Stimulated activated CD8-positive, alpha-beta memory T cell treated with anti-CD3 and anti-CD28 coated beads, Interleukin-12 subunit alpha, Interleukin-12 subunit beta, amount 100 ng/mL, for 1 hour (primary cell): ENCODE data around the gene TPD52L2.

Experiments used
- DNase-seq: peaks from one replicate; pipeline ENCODE4 v3.0.0-alpha.2; 2020; ENCODE audit warnings: low read depth

TPD52L2 gene

DNA sequence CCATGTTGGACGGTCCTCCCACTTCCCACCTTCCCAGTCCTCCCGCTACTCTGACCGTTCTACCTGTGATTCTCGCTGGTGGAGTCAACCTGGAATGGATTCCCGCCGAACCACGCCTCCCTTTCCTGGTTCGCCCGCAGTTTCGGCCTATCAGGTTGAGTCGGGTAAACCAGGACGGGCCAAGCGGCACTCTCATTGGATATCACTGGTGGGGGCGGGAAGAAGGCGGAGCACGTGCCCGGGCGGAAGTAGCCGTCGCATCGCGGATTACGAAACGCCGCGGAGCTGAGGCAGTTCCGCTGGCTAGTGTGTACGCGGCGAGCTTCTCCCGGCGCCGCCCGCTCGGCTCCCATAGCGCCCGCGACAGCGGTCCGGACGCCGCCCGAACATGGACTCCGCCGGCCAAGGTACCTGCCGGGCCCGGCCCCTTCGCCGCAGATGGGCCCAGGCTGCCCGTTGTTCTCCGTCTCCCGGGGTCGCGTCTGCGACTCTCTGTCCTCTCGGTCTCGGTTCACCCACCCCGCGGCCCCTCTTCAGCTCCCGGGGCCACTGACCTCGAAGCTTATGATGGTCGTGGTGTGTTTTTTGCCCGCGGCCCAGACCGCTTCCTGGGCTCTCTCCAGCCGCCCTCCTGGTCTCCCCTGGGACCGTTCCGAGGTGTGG lies at the start of gene TPD52L2:
Gene TPD52L2, plus strand, starts transcription at position 293 of the 663 bp plus-strand sequence. Its CDS starts 96 bp downstream, at position 389.
- DNase-seq = peak; percentile 97

DNA sequence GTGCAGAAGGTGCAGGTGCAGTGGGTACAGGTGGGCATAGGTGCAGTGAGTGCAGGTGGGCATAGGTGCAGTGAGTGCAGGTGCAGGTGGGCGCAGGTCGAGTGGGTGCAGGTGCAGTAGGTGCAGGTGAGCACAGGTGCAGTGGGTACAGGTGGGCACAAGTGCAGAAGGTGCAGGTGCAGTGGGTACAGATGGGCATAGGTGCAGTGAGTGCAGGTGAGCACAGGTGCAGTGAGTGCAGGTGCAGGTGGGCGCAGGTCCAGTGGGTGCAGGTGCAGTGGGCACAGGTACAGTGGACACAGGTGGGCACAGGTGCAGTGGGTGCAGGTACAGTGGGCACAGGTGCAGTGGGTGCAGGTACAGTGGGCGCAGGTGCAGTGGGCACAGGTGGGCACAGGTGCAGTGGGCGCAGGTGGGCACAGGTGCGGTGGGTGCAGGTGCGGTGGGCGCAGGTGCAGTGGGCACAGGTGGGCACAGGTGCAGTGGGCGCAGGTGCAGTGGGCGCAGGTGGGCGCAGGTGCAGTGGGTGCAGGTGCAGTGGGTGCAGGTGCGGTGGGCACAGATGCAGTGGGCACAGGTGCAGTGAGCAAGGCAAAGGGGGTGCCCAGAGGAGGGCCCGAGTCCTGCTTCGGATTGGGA lies 49.3 kb upstream of the TPD52L2 start:
- DNase-seq = no peak

DNA sequence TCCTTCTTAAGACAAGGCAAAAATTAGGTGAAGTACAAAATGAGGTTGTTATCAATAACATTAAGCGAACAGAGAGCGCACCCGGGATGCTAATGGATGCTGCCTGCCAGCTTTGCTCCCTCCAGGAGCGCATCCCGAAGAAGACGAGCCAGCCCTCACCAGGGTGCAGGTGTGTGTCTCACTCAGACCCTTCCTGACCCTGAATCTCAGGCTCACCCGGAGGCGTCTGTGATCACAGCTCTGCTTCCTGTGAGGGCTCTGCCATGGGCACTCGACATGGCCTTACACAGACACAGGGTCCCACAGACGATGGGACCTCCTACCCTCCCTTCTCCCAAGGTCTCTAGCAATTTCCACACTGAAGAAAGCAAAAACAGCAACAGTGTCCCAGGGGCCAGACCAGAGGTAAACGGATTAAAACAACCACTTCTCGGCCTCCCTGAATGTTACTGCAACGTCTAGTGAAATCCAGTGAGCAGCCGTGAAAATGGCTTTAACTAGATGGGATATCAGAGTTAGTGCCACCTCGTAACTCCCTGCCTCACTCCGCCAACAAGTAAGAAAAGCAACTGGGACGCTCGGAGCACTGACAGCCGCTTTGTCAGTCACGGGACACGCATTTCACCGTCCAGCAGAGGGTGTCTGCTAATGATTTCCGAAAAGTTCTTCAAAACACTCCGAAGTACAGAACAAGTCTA lies 45.7 kb upstream of the TPD52L2 start:
- no peak for DNase-seq

DNA sequence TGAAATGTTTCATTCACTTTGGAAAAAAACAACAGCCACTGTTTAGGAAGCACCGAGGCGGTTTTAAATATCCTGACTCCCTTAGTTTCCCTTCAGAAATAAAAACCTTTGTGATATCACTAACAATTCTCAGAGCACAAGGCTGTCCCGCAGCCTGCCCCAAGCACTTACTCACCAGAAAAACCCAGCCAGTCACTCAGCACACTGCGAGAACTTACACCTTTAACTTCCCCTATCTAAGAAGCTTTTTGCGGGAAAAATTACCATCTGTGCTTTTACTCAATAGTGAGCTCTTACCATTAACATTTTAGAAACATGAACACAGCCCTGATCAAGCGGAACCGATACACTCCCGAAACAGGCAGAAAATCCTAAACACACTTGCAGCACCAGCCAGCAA lies 43.3 kb upstream of the TPD52L2 start:
- no peak for DNase-seq

DNA sequence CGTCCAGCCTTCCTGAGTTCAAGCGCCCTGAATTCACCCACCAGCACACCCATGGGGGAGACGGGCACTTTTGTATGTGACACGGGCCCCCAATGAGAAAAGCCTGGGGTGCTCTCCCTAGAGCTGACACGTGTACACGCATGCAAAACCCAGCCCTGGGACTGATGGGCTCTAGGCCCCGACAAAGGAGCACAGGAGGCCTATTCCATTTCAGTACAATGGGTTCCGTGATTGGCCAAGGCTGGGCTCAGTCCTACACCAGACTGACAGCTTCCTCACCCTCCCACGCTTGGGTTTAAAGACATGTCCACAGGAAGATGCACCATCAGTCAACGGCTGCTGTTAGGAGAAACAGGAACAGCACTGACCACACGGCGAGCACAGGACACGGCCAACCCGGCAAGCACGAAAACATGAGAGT lies 42.8 kb upstream of the TPD52L2 start:
- no peak for DNase-seq

DNA sequence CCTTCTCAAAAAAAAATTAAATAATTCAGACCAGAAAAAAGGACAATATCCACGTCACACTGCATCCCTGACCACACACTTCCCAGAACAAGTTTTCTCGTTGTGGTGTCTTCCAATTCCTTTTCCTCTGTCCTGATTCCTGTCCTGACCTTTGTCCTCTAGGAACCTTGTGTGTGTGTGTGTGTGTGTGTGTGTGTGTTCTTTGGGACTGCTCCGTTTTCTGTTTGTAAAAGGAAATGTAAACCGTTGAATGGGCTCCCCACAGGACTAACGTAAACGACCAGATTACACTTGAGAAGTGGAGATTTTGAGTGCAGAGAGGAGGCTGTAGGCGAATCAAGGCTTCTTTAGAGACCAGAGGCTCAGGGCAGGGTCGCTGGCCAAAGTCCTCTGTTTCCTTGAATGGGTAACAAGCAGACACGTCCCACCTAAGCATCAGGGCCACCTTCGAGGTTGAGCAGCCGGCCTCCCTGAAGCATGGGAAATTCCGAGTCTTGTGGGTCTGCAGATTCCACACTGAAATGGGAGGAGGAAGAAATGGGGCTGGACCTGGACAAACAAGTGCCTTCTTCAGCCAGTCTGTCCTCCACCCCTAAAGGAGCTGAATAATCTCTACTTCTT lies 41.3 kb upstream of the TPD52L2 start:
- DNase-seq = no peak

DNA sequence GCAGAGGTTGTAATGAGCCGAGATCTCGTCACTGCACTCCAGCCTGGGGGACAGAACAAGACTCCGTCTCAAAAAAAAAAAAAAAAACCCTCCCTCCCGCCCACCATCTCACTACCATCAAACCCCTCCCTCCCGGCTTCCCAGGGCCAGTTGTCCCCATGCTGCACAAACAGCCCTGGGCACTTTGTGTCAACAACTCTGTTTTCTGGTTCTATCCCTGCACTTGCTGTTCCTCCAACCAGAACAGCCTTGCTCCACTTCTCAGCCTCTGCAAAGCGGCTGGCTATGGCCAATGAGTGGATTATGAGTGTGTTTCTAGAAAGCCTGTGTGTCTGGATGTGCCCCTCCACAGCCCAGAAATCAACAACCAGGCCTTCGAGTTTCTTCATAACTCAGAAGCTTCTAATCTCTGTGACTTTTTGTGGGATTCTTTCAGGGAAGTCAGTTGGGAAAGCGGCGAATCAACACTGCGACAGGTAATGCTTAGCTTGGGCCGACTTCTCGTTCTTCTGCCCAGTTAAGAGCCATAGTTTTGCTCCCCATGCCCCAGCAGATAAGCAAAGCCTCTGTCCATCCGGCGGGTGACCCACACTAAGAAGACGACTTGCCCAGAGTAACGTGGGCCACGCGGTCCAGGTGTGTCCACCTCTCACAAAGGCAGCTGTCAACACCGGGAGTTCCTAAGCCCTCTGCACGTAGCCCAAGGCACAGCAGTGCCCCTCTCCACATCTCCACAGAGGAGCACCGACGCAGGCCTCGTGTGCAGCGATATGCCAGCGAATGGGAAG lies 39.5 kb upstream of the TPD52L2 start:
- no peak for DNase-seq

DNA sequence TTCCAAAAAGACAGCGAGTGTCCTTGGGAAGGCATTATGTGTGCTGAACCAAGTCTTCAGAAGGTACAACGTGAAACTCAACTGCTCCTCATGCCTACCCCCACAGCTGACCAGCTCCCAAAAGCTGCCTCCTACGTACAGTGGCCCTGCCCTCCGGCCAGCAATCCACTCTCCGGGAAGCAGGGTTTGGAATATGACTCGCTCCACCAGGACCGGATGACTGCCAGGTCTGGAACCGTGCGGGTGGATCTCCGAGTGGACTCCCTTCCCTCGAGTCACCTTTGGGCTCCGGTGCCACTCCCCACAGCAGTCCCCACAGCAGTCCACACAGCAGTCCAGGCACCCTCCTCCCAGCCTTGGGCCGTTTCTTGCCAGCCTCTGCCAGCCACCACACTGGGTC lies 38.3 kb upstream of the TPD52L2 start:
- DNase-seq = no peak

DNA sequence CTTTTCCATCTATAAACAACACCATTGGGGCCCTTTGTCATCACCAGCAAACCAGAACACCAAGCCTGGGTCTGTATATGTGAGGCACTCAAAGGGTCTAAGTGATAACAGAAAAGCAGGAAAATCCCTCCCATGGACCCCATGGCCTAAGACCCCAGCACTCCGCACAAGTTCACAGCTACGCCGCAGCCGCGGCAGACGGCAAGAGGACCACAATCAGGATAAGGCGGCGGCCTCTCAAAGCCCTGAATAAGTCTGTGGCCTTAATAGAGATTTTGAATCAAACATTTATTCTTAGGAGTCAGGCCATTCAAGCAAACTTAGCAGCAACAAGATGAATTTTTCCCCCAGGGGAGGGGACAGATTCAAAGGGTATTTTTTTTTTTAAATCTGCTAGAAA lies 36.9 kb upstream of the TPD52L2 start:
- DNase-seq = no peak

DNA sequence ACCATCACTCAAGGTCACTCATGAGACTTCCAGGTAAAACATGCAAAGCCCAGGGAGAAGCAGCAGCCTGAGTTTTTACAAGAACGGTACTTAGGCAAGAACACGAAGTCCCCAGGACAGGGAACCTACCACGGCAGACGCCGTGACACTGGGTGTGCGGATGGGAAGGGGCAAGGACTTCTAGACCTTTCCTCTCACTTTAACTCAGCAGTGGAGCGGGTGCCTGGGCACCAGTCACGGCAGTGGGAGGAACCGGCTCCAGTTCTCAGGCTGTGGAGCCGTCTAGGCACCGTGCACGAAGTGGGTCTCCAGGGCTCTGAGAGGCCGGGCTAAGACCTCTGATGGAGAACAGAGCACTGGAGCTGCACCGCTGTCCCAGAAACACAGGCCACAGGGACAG lies 36.5 kb upstream of the TPD52L2 start:
- no peak for DNase-seq

DNA sequence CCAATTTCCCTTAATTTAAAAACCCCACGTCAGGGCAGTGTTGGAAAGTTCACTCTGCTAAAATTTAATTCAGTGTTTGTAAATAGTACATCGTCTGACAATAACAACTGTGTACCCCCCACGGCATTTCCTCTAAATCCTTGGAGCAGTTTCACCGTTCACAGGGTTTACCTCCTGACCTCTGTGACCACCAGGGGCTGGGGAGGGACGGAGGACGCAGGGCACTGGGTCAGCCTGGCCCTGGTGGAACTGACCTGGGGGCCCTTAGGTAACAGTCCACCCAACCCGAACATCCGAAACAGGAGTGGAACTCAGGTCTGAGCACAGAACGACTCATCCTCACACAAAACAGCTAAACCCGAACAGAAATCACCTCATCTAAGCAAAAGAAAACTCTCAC lies 36.1 kb upstream of the TPD52L2 start:
- no peak for DNase-seq

DNA sequence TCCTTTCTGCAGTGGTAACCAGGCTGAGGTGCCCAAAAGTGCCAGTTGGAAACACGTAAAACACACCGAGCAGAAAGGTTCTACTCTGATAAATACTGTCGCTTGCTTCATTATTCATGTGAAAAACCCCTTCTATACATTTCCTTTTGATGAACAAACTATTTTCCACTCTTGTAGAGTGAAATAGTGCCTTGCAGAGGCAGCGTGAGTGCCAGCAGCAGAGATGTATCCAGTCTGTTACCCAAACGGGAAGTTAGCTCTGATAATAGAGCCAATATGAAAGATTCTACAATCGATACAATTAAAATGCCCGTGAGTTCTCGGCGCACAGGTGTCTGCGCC lies 35.5 kb upstream of the TPD52L2 start:
- DNase-seq = no peak

DNA sequence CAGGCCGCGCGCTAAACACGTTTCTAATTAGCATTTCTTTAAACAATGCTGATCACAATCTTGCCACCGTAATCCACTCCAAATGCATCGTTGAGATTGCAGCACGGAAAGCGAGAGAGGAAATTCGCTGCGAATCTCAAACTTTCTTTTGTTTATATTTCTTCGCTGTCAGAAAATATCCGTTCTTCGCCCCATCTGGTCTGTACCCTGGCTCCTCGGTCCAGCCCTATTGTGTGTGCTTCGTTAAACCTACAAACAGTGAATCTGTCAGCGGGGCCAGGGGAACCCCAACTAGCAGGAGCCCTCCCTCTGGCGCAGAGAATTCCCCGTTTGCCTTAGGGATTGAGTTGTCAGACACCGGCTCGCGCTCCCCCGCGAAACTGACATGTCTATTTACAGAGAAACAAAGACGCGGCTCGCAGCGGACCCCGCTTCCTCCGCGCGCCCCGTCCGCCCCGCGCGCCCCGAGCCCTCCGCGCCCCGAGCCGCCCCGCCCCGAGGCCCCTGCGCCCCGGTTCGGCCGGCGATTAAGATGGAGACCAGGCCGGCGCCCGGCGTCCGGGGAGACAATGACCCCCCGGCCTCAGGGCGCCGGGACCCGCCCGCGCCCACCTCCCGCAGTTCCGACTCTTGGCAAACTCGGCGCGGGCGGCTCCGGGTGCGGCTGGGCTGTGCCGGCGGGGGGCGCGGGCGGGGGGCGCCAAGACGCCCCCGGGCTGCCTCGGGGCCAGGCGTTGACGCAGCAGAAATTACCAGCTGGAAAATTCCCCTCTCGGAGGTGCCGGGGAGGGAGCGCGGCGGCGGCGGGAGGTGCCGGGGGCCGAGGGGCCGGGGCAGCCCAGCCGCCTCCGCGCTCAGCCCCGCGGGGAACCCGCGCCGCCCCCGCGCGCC lies 34.9 kb upstream of the TPD52L2 start:
- no peak for DNase-seq

DNA sequence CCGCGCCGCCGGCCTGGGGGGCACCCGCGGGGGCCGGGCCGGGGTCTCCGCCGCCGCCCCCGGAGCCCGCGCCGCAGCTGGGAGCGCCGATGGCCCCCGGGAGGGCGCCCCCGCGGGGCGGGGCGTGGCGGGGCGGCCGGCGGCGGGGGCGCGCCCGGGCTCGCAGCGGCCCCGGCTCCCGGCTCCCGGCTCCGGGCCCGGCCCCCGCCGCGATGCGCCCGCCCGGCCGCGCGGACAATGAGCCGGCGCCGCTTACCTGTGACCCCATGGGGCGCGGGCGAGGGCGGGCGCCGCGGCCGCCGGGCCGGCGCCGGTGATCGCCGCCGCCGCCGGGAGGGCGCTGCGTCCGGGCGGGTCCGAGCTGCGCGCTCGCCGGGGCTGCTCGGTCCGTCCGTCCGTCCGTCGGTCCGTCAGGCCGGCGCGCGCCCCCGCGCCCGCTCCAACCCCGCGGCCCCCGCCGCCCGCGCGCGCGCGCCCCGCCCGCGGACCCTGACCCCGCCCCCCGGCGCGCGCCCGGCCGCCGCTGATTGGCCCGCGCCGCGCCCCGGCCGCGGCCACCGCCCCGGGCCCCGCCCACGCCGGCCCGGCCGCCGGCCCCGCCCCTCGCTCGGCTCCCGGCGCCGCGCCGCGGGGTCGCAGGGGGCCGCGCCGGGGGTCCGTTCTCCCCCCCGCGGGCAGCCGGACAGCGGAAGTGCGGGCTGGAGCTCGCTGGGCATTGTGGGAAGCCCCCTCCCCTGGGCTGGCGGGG lies 34.1 kb upstream of the TPD52L2 start, which contains the start of gene ZBTB46:
Gene ZBTB46, minus strand, starts transcription at position 424 of the 748 bp plus-strand sequence. CDS start 40,507 bp downstream, outside the sequence.
- DNase-seq = no peak

DNA sequence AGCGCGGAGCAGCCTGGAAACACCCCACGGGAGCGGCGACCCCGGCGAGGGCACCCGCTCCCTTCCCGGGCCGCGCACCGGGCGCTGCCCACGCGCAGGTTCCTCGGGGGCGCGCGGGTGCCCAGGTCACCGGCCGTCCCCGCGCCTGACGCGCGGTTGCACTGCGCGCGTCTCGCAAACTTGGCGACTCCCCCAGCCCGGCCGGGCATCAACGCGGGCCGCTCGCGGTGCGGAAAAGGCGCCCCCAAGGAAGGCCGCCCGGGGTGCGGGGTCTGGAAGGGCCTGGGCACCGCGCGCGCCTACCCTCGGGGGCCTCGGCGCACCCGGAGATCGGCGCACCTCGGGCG lies 33.5 kb upstream of the TPD52L2 start:
- DNase-seq = no peak

DNA sequence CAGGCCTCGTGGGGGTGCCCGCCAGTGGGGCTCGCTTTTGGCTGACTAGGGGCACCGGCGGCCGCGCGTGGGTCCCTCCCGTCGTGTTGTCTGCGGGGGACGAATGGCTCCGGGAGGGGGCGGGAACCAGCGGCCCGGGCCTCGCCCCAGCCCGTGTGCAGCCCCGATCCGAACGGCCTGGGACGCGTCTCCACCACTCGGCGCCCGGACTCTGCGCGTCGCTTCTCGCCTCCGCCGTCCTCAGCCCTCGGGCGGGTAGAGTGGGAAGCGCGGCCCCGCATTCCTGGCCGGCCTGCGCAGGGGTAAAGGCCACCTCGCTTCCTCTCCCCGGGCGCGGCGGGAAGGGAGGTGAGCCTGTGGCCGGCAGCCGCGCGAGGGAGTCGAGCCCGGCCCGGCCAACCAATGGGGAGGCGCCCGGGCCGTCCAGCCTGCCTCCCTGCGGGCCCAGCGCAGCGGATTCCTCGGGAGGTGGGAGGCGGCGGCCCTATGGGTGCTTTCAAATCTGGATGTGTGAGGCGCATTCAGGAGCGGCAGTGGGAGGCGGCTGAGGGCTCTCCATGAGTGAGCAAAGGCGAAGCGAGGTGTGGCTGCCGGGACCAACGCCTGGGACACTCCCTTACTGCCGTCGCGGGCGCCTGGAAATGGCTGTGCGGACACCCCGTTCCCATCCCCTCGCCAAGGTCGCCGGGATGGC lies 32.9 kb upstream of the TPD52L2 start:
- no peak for DNase-seq

DNA sequence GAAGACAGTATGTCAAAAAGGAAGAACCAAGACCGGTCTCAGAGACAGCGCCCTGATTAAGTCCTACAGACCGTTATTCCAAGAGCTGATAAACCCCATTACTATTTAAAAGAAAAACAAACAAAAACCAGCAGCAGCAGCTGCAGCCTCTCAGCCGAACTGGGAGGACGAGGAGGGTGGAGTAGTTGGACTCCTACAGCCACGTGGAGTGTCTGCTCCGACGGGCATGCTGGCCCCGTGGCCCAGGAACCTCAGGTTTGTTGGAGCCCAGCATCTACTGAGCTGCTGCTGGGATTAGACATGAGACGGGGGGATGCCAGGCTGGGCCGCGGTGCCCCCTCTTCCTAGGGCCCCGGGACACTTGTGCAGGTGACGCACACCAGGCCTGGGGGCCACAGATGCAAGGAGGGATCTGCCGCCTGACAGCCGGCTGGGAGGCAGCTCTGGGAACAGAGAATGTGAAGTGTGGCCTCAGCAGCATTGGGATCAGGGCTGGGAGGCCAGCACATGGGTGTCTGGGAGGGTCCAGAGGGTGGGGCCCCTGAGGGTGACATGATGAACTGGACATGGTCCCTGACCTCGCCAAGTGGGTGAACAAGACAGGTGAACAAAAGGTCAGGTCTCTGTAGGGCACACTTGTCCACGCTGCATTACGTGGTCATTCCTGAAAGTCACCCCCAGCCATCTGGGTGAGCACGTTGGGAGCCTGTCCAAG lies 31.1 kb upstream of the TPD52L2 start:
- DNase-seq = no peak

DNA sequence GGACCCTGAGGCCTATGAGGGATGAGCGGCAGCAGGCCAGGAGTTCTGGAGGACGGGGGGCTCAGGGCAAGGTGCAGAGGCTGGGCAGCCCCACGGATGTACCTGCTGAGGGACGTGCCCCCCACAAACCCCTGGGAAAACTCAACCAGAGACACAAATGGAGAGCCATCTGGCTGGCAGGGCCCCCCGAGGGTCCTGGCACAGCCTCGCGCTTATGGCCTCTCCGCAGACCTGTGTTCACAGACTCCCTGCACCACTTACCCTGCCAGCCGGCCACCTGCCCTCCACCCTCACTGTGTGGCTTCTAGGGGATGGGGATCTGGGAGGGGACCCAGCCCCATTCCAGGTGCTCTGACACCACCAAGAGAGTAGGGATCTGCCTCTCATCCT lies 30.6 kb upstream of the TPD52L2 start:
- no peak for DNase-seq
